ENCODE measurements around the gene EOGT.

- no peak for TF ChIP-seq CTCF (conservative IDR thresholded peaks at IDR 0.05; ENCODE audit: low read depth, low read length)
- no peak for TF ChIP-seq RAD21 (IDR thresholded peaks at IDR 0.05; ENCODE audit: low read length)
- TF ChIP-seq MXI1 (IDR thresholded peaks at IDR 0.05; ENCODE audit: borderline replicate concordance, low read depth, low read length), result no peak
These were observed 59.6 kb downstream of the EOGT start for GRCh38 chr3:68953816-68954444.

Data from IMR-90 (cell line).